Measurements from ENCODE around the gene NAA15.
"Not testable (repeated sequence)": the region's sequence is repeated elsewhere in the genome, so short reads cannot be mapped to it uniquely, and the experiment has no call there.

The NAA15 gene

DNA sequence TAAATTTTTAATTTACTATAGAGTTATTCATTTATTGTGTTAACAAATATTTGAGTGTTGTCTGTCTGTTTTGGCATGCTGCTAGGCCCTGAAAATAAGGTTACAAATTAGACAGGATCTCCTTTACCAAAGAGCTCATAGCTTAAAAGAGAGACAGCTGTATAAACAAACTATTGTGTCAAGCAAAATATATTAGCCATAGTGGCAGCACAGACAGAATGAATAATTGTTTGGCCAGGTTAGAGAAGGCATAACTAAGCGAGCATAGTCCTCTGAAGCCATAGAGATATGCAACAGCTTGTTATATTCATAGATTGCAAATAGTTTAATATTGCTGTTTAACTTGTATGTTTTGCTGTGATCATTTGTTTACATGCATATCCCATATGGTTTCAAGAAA lies 67.7 kb downstream of the NAA15 start:
- Histone ChIP-seq H3K9me3 (ENCODE audit: control insufficient read depth in 1 of 2, low read length in 2 of 2) (no peaks in the 10 kb centered on the region), H3K4me3 (ENCODE audit: low read depth in 1 of 2, low read length in 2 of 2) (no peak overlapping the region), H3K36me3 (ENCODE audit: control insufficient read depth in 1 of 2, insufficient read depth in 2 of 2, low read length in 2 of 2) (peaks cover 20 to 34% of the 10 kb centered on the region in 2 donors), H3K27me3 (ENCODE audit: low read depth, low read length) (no peaks in the 10 kb centered on the region), H3K27ac (ENCODE audit: low read length) (no peak overlapping the region), H3K4me1 (ENCODE audit: control insufficient read depth in 1 of 2, insufficient read depth in 2 of 2, low read length in 2 of 2) (no peaks in the 10 kb centered on the region)

DNA sequence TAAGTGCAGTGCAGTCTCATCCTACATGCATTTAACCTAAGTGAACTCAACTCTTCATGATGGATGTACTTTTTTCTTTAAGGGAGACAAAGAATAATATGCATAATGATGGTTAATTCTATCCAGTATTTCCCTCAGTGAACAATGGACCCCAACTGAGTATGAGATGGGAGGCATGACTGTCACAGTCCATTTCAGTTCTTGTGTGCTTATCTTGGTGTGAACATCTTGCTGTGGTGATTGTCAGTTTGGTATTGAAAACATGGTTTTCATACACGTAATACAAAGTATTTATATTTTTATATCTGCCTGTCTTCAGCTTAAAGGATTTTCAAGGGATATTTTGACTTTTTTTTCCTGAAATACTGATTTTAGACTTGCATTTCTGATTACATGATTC lies 72.9 kb downstream of the NAA15 start:
- H3K27ac ChIP-seq (ENCODE audit: low read length): no peak overlapping the region
- no peaks in the 10 kb centered on the region for H3K4me1 ChIP-seq (ENCODE audit: control insufficient read depth in 1 of 2, insufficient read depth in 2 of 2, low read length in 2 of 2)
- peaks cover 29% of the 10 kb centered on the region in 2 donors for H3K36me3 ChIP-seq (ENCODE audit: control insufficient read depth in 1 of 2, insufficient read depth in 2 of 2, low read length in 2 of 2)
- no peak overlapping the region for H3K4me3 ChIP-seq (ENCODE audit: low read depth in 1 of 2, low read length in 2 of 2)
- no peaks in the 10 kb centered on the region for H3K9me3 ChIP-seq (ENCODE audit: control insufficient read depth in 1 of 2, low read length in 2 of 2)
- no peaks in the 10 kb centered on the region for H3K27me3 ChIP-seq (ENCODE audit: low read depth, low read length)

- Histone ChIP-seq H3K9me3 (ENCODE audit: control insufficient read depth in 1 of 2, low read length in 2 of 2) (no peaks in the 10 kb centered on the region), H3K36me3 (ENCODE audit: control insufficient read depth in 1 of 2, insufficient read depth in 2 of 2, low read length in 2 of 2) (peaks cover 22 to 35% of the 10 kb centered on the region in 2 donors), H3K27ac (ENCODE audit: low read length) (no peak overlapping the region), H3K27me3 (ENCODE audit: low read depth, low read length) (no peaks in the 10 kb centered on the region), H3K4me1 (ENCODE audit: control insufficient read depth in 1 of 2, insufficient read depth in 2 of 2, low read length in 2 of 2) (no peaks in the 10 kb centered on the region), H3K4me3 (ENCODE audit: low read depth in 1 of 2, low read length in 2 of 2) (no peak overlapping the region)
Measured at GRCh38 chr4:139386421-139386820, 85.1 kb downstream of the NAA15 start.

DNA sequence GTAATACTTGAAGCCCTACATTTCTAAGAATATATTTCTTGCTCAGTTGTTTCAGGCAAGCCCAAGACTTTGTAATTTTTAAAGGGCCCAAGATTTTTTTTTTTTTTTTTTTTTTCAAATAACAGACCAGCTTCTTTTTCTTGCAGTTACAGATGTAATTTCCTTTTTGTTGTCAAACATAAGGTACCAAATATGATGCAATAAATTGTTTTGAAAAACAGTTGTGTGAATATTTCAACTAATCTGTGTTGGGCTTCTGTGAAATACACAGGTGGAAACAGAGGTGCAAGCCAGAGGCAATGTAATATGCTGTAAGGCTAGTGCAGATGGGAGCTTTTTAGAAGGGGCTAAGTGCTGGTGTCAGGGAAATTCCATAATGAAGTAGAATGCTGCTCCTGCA lies 87.8 kb downstream of the NAA15 start:
- Histone ChIP-seq H3K36me3 (ENCODE audit: control insufficient read depth in 1 of 2, insufficient read depth in 2 of 2, low read length in 2 of 2) (peaks cover 30 to 44% of the 10 kb centered on the region in 2 donors), H3K4me1 (ENCODE audit: control insufficient read depth in 1 of 2, insufficient read depth in 2 of 2, low read length in 2 of 2) (no peaks in the 10 kb centered on the region), H3K27me3 (ENCODE audit: low read depth, low read length) (no peaks in the 10 kb centered on the region), H3K4me3 (ENCODE audit: low read depth in 1 of 2, low read length in 2 of 2) (no peak overlapping the region), H3K9me3 (ENCODE audit: control insufficient read depth in 1 of 2, low read length in 2 of 2) (no peaks in the 10 kb centered on the region), H3K27ac (ENCODE audit: low read length) (no peak overlapping the region)

GRCh38 chr4:139389991-139390390 lies 88.7 kb downstream of the NAA15 start:
- Histone ChIP-seq H3K27ac (ENCODE audit: low read length) (no peak overlapping the region), H3K4me1 (ENCODE audit: control insufficient read depth in 1 of 2, insufficient read depth in 2 of 2, low read length in 2 of 2) (no peaks in the 10 kb centered on the region), H3K36me3 (ENCODE audit: control insufficient read depth in 1 of 2, insufficient read depth in 2 of 2, low read length in 2 of 2) (peaks cover 26 to 44% of the 10 kb centered on the region in 2 donors), H3K27me3 (ENCODE audit: low read depth, low read length) (no peaks in the 10 kb centered on the region), H3K9me3 (ENCODE audit: control insufficient read depth in 1 of 2, low read length in 2 of 2) (no peaks in the 10 kb centered on the region), H3K4me3 (ENCODE audit: low read depth in 1 of 2, low read length in 2 of 2) (no peak overlapping the region)

- H3K27me3 ChIP-seq (ENCODE audit: low read depth, low read length): no peaks in the 10 kb centered on the region
- H3K9me3 ChIP-seq (ENCODE audit: control insufficient read depth in 1 of 2, low read length in 2 of 2): no peaks in the 10 kb centered on the region
- no peak overlapping the region for H3K4me3 ChIP-seq (ENCODE audit: low read depth in 1 of 2, low read length in 2 of 2)
- no peak overlapping the region for H3K27ac ChIP-seq (ENCODE audit: low read length)
- peaks cover 20 to 33% of the 10 kb centered on the region in 2 donors for H3K36me3 ChIP-seq (ENCODE audit: control insufficient read depth in 1 of 2, insufficient read depth in 2 of 2, low read length in 2 of 2)
- H3K4me1 ChIP-seq (ENCODE audit: control insufficient read depth in 1 of 2, insufficient read depth in 2 of 2, low read length in 2 of 2): no peaks in the 10 kb centered on the region
Measured at GRCh38 chr4:139391731-139392130, 90.4 kb downstream of the NAA15 start.

DNA sequence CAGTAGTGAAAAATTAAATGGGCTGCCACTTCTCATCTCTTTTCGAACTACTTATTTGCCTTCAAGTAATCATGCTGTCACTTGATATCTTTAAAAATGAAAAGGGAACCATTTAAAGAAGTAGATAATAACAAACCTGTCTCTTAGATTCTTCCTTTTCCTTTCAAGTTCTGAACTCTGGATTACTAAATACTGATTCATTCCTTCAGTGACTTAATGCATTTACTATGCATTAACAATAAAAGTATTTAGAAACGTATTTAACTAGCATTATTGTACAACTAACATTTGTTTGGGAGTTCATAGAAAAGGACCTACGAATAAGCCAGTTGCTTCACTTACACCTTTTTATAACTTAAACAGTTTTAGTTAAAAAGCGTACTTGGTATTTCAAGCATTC lies 91.5 kb downstream of the NAA15 start:
- H3K4me1 ChIP-seq (ENCODE audit: control insufficient read depth in 1 of 2, insufficient read depth in 2 of 2, low read length in 2 of 2): no peaks in the 10 kb centered on the region
- H3K27me3 ChIP-seq (ENCODE audit: low read depth, low read length): no peaks in the 10 kb centered on the region
- no peak overlapping the region for H3K4me3 ChIP-seq (ENCODE audit: low read depth in 1 of 2, low read length in 2 of 2)
- no peak overlapping the region for H3K27ac ChIP-seq (ENCODE audit: low read length)
- H3K9me3 ChIP-seq (ENCODE audit: control insufficient read depth in 1 of 2, low read length in 2 of 2): no peaks in the 10 kb centered on the region
- peaks cover 13 to 25% of the 10 kb centered on the region in 2 donors for H3K36me3 ChIP-seq (ENCODE audit: control insufficient read depth in 1 of 2, insufficient read depth in 2 of 2, low read length in 2 of 2)

DNA sequence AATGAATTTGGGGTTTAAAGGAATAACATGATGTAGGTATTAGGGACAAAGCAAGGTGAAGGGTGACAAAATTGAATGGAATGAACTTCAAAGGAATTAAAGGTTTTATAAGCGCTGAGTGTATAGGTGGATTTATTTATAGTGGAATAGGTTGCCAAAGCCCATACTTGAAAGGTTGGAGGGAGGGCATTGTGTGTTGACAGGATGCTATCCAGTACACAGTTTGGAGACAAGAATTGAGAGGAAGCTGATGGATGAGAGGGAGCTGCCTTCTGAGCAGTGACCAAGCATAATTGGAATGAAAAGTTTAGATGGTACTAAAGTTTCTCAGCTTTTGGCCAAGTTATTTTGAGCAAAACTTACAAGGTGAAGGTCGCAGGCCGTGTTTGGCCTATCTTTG lies 100.1 kb downstream of the NAA15 start:
- Histone ChIP-seq H3K27ac (ENCODE audit: low read length) (no peak overlapping the region), H3K9me3 (ENCODE audit: control insufficient read depth in 1 of 2, low read length in 2 of 2) (no peaks in the 10 kb centered on the region), H3K27me3 (ENCODE audit: low read depth, low read length) (no peaks in the 10 kb centered on the region), H3K36me3 (ENCODE audit: control insufficient read depth in 1 of 2, insufficient read depth in 2 of 2, low read length in 2 of 2) (peaks cover 0 to 4% of the 10 kb centered on the region in 2 donors), H3K4me3 (ENCODE audit: low read depth in 1 of 2, low read length in 2 of 2) (no peak overlapping the region), H3K4me1 (ENCODE audit: control insufficient read depth in 1 of 2, insufficient read depth in 2 of 2, low read length in 2 of 2) (no peaks in the 10 kb centered on the region)

DNA sequence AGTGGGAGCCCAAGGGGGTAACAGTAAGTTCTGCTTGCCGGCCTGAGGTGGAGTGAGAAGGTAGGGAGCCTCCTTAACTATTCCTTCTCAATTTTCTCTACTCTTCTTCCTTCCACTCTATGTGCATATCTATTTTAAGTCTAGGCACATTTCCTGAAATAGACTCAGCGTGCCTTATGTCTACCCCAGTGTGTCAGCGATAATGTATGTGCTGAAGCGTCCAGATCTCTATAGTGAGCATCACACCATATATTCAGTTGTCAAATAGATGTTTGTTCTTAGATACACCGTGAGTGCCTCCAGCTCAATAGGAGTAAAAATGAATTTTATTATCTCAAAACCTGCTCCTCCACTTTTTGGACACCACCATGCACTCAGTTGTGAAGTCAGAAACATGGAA lies 101.1 kb downstream of the NAA15 start:
- Histone ChIP-seq H3K4me1 (ENCODE audit: control insufficient read depth in 1 of 2, insufficient read depth in 2 of 2, low read length in 2 of 2) (no peaks in the 10 kb centered on the region), H3K27me3 (ENCODE audit: low read depth, low read length) (no peaks in the 10 kb centered on the region), H3K27ac (ENCODE audit: low read length) (no peak overlapping the region), H3K4me3 (ENCODE audit: low read depth in 1 of 2, low read length in 2 of 2) (no peak overlapping the region), H3K36me3 (ENCODE audit: control insufficient read depth in 1 of 2, insufficient read depth in 2 of 2, low read length in 2 of 2) (peaks cover 0 to 4% of the 10 kb centered on the region in 2 donors), H3K9me3 (ENCODE audit: control insufficient read depth in 1 of 2, low read length in 2 of 2) (no peaks in the 10 kb centered on the region)

DNA sequence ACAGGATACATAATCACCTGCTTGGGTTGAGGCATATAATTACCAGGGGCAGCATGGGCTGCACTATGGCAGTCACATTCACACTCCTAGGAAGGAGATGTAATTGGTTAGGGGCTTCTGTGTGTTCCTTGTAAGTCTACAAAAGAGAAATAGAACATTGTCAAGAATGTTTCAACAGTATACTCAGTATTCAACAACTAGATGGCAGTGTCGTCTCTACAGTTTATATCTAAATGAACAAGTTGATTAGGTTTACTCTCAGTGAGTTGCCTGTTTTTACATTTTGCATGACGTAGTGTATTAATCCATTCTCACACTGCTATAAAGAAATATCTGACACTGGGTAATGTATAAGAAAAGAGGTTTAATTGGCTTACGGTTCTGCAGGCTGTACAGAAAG lies 102.2 kb downstream of the NAA15 start:
- Histone ChIP-seq H3K36me3 (ENCODE audit: control insufficient read depth in 1 of 2, insufficient read depth in 2 of 2, low read length in 2 of 2) (peaks cover 0 to 4% of the 10 kb centered on the region in 2 donors), H3K27ac (ENCODE audit: low read length) (no peak overlapping the region), H3K9me3 (ENCODE audit: control insufficient read depth in 1 of 2, low read length in 2 of 2) (no peaks in the 10 kb centered on the region), H3K27me3 (ENCODE audit: low read depth, low read length) (no peaks in the 10 kb centered on the region), H3K4me3 (ENCODE audit: low read depth in 1 of 2, low read length in 2 of 2) (no peak overlapping the region), H3K4me1 (ENCODE audit: control insufficient read depth in 1 of 2, insufficient read depth in 2 of 2, low read length in 2 of 2) (no peaks in the 10 kb centered on the region)

DNA sequence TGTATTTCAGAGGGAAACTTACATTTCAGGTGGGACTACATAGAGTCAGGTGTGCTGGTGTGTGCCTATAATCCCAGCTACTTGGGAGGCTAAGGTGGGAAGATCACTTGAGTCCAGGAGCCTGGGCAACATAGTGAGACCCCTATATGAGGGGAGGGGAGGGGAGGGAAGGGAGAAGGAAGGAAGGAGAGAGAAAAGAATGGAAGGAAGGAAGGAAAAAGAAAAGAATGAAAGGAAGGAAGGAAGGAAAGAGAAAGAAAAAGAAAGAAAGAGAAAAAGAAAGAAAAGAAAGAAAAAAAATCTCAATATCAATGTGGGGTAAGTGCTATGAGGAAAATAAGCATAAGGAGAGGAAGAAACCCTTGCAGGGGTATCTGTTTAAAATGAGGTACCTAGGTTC lies 109.0 kb downstream of the NAA15 start:
- Histone ChIP-seq H3K4me1 (ENCODE audit: control insufficient read depth in 1 of 2, insufficient read depth in 2 of 2, low read length in 2 of 2) (no peaks in the 10 kb centered on the region), H3K27me3 (ENCODE audit: low read depth, low read length) (no peaks in the 10 kb centered on the region), H3K9me3 (ENCODE audit: control insufficient read depth in 1 of 2, low read length in 2 of 2) (no peaks in the 10 kb centered on the region), H3K4me3 (ENCODE audit: low read depth in 1 of 2, low read length in 2 of 2) (no peak overlapping the region), H3K36me3 (ENCODE audit: control insufficient read depth in 1 of 2, insufficient read depth in 2 of 2, low read length in 2 of 2) (no peaks in the 10 kb centered on the region), H3K27ac (ENCODE audit: low read length) (no peak overlapping the region)

GRCh38 chr4:139414671-139415210 lies 113.4 kb downstream of the NAA15 start:
- not testable (repeated sequence) for H3K36me3 ChIP-seq (ENCODE audit: control insufficient read depth in 1 of 2, insufficient read depth in 2 of 2, low read length in 2 of 2); H3K27ac ChIP-seq (ENCODE audit: low read length)

More at GRCh38 chr4:139414671-139415210, 113.4 kb downstream of the NAA15 start:
- not testable (repeated sequence) for H3K4me3 ChIP-seq (ENCODE audit: low read depth in 1 of 2, low read length in 2 of 2); H3K4me1 ChIP-seq (ENCODE audit: control insufficient read depth in 1 of 2, insufficient read depth in 2 of 2, low read length in 2 of 2); H3K9me3 ChIP-seq (ENCODE audit: control insufficient read depth in 1 of 2, low read length in 2 of 2); H3K27me3 ChIP-seq (ENCODE audit: low read depth, low read length)
